ENCODE data around the gene IL13.

IL13 gene

GRCh38 chr5:132669966-132670882 lies 12.3 kb downstream of the IL13 start:
- DNase-seq (ENCODE audit: low read depth) = no peak

GRCh38 chr5:132671000-132671399 lies 13.0 kb downstream of the IL13 start:
- DNase-seq (ENCODE audit: low read depth) = no peak

- no peak for DNase-seq (ENCODE audit: low read depth)
Measured at GRCh38 chr5:132673488-132673887, 15.5 kb downstream of the IL13 start.

DNA sequence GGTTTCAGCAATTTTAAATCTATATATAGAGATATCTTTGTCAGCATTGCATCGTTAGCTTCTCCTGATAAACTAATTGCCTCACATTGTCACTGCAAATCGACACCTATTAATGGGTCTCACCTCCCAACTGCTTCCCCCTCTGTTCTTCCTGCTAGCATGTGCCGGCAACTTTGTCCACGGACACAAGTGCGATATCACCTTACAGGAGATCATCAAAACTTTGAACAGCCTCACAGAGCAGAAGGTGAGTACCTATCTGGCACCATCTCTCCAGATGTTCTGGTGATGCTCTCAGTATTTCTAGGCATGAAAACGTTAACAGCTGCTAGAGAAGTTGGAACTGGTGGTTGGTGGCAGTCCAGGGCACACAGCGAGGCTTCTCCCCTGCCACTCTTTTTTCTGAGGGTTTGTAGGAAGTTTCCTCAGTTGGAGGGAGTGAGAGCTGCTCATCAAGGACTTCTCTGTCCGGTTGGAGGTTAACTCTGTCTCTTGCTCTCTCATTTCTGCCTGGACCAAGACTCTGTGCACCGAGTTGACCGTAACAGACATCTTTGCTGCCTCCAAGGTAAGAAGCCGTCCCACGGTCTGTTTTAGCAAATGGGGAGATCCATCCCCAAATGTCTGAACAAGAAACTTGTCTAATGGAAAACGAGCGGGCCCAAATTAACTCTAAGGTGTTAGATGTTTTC lies 16.1 kb downstream of the IL13 start, which contains the start of gene IL4:
IL4 (plus strand) TSS at position 51 of the 692 bp plus-strand sequence; CDS start at position 113, 62 bp downstream.
- DNase-seq (ENCODE audit: low read depth) = no peak

DNA sequence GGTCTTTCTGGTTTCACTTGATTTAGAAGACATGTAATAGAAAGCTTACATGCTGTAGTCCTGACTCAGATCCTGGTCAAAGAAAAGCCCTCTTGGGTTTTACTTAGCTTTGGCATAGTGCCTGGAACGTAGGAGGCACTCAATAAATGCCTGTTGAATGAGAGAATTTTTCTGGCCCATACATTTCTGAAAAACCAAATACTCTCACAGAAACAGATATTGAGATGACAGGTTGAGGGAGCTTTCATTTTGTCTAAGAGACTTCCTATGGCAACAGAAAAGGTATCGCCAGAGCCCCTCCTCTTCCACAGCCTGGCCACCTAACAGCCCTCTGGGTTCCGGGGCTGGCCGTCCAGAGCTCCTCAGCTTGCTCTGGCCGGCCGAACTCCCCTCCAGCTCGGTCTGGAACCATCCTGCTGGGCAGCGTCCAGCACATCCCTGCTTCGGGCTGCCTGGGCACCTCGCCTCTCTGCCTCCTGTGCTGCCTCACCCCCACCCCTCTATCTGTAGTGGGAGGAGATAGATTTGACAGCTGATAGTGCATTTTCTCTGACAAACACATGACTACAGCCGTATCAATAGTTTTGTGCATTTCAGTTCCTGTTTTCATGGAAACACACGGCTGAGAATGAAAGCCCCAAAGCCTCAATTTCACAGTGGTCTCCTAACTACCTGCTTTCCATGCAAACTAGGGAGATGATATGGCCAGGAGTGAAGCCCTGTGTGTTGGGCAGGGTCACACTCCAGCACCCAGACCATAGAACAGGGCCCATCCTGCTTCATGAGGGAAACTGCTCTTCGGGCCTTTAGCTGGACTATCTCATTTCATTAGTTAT lies 16.9 kb downstream of the IL13 start:
- no peak for DNase-seq (ENCODE audit: low read depth)

DNA sequence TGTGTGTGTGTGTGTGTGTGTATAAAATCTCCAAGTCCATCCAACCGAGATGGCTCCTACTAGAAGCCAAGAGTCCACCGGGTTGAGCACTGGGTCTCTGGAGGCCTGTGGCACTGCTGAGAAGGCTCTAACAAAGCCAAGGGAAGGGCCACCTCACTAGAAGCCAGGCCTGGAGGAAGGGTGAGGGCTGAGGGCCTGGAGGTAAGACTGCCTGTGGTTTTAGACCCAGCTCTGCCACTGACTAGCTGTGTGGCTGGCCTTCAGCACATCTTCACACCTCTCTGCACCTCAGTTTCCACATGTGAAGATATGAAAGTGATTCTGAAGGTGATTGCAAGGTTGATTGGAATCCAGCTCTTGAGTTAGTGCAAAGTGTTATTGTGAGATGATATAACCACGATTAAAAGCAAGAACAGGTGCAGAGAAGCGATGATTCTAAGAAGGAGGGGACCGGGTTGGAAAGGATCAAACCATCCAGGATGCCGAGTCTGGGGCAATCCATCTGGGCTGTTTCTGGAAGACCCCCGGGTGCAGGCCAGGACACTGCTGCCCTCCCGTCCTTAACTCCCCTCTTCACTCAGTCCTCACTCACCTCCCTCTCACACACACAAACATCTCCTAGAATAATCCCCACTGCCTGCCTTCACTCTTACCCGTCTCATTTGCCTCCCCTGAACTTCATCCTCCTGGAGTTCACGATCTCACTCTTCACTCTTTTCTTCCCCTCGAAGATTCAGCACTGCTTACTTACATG lies 18.1 kb downstream of the IL13 start:
- DNase-seq (ENCODE audit: low read depth) = no peak

- no peak for DNase-seq (ENCODE audit: low read depth)
Measured at GRCh38 chr5:132677191-132677590, 19.2 kb downstream of the IL13 start.

DNA sequence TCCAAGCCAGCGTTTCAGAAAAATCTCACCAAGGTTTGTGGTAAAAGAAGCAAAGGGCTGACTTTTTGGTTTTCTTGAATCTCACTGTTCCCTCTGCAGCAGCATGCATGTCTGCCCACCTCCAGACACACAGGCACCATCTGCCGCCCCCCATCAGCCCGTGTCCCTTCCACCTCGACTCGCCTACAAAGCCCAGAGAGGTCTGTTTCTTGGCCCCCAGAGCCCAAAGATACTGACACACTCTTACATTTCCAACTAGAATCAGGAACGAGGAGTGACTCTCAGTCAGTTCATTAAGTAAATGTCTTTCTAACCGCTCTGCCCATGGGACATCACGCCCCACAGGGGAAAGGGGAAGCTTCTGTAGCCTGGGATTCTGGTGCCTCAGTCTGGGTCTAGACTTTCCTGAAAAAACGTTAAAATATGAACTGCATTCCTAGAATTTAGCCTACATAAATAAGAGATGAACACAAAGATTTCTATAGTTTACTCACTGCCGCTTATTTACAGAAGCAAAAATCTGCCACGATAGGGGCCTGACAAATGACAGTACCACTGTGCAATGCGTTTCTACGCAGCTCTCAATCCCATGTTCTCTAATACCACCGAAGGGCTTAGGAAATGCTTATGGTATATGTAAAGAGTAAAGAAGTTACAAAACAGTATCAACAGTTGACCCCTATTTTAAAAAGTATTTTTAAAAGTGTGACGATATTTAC lies 19.9 kb downstream of the IL13 start:
- no peak for DNase-seq (ENCODE audit: low read depth)

DNA sequence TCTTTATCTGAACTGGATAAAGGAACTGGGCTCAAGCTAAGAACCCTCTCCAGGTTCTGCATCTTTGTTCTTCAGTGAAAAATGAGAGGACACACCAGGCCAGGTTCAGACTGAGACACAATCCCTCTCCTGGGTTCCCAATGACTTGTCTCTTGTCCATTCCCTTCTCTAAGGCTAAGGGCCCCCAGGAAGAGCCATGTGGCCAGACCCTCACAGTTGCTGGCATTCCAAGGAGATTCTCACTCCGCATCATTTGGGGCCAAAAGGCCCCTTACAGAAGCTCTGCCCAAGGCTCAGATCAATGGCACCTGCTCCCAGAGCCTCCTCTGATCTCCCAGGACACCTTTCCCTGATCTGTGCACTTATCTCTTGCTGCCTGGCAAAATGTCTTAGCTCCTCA lies 20.8 kb downstream of the IL13 start:
- DNase-seq (ENCODE audit: low read depth) = no peak

DNA sequence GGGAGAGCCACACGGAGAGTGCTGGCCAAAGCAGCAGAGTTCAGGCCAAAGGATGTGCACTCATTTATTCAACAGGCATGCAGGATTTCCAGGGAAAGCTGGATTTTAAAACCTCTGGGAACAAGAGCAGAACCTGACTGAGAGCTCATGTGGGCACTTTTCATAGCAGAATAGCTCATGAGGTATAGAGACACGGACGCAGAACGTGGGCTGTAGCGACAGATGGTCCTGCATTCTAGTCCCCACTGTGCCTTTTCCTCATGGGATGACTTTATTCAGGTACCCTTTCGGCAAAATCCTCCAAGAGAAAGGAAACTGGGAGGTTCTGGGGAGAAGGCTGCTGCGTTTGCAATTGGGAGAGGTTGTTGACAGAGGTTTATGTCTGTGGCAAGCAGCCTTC lies 21.2 kb downstream of the IL13 start:
- DNase-seq (ENCODE audit: low read depth) = no peak

GRCh38 chr5:132679717-132680380 lies 21.9 kb downstream of the IL13 start:
- no peak for DNase-seq (ENCODE audit: low read depth)

GRCh38 chr5:132680780-132681475 lies 23.0 kb downstream of the IL13 start:
- DNase-seq (ENCODE audit: low read depth) = no peak

GRCh38 chr5:132681476-132681831 lies 23.5 kb downstream of the IL13 start:
- DNase-seq (ENCODE audit: low read depth) = no peak

GRCh38 chr5:132681983-132682382 lies 24.0 kb downstream of the IL13 start:
- DNase-seq (ENCODE audit: low read depth) = no peak

- no peak for DNase-seq (ENCODE audit: low read depth)
Measured at GRCh38 chr5:132684491-132684890, 26.5 kb downstream of the IL13 start.

GRCh38 chr5:132684922-132685720 lies 27.1 kb downstream of the IL13 start:
- no peak for DNase-seq (ENCODE audit: low read depth)

- no peak for DNase-seq (ENCODE audit: low read depth)
Measured at GRCh38 chr5:132686193-132686592, 28.2 kb downstream of the IL13 start.

DNA sequence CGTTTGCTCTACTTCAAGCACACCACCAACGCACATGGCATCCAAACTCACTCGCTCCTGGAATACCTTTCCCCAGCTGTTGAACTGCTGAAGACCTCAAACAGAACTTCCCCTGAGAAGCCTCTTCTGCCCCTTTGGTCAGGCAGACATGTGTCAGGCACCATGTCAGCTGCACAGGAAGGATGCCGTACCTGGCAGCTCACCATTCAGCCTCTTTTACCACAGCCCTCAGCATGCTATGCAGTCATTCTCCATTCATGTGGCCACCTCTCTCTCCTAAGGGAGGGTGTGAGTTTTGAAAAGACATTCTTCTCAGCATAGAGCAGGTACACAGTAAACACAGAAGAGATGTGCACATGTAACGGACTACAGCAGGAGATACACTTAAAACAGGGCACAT lies 30.0 kb downstream of the IL13 start:
- no peak for DNase-seq (ENCODE audit: low read depth)
